Adrenal gland (tissue), 19 donors: ENCODE results near the gene CHRM3. TPM values are rescaled to one million over a fixed set of nuclear protein-coding genes. Genes with fewer than 3 reads are reported as not detected.

Experiments
- DNase-seq, 7 donors: peaks; one replicate each; pipeline ENCODE4 v3.0.0-alpha.2; 2019 to 2020
- H3K27ac ChIP-seq, 5 donors: fragments of 200-600 bp; sonication (generic) in 4 of 5; 1 replicate in 3 of 5; 2 replicates in 2 of 5; pipeline versions ENCODE4 v1.5.1 to v1.8.0; 2016 to 2020; ENCODE audit warnings: mild to moderate bottlenecking in 1 of 5
- H3K27me3 ChIP-seq: fragments of 200-600 bp; 2 replicates; pipeline ENCODE4 v1.8.0; 2021
- H3K36me3 ChIP-seq, 2 donors: fragments of 200-600 bp; replicated peaks in 1 of 2; 1 replicate in 1 of 2; 2 replicates in 1 of 2; pipeline versions ENCODE4 v1.5.1 to v1.8.0; 2018 to 2022
- H3K4me1 ChIP-seq, 2 donors: fragments of 200-600 bp; replicated peaks in 1 of 2; 1 replicate in 1 of 2; 2 replicates in 1 of 2; pipeline versions ENCODE4 v1.5.1 to v1.8.0; 2018 to 2021
- H3K4me3 ChIP-seq, 4 donors: fragments of 200-600 bp; sonication (generic) in 3 of 4; one replicate each; pipeline ENCODE4 v1.5.1; 2016 to 2018
- H3K9me3 ChIP-seq, 3 donors: fragments of 200-600 bp; sonication (generic) in 1 of 3; replicated peaks in 1 of 3; 1 replicate in 2 of 3; 2 replicates in 1 of 3; pipeline versions ENCODE4 v1.5.1 to v1.8.0; 2016 to 2021
- CTCF ChIP-seq, 6 experiments: fragments of 450-650 bp in 4 of 6; fragments of 200-600 bp in 2 of 6; sonication (generic) in 1 of 6; IDR thresholded peaks; 1 replicate in 5 of 6; 2 replicates in 1 of 6; pipeline versions ENCODE4 v1.5.1 to v1.8.0; 2016 to 2021; ENCODE audit warnings: antibody characterized with exemption in 6 of 6, mild to moderate bottlenecking in 2 of 6, moderate library complexity in 1 of 6
- POLR2A ChIP-seq, 2 donors: fragments of 450-650 bp; IDR thresholded peaks; one replicate each; pipeline ENCODE4 v1.6.1; 2017; ENCODE audit warnings: antibody characterized with exemption in 2 of 2, mild to moderate bottlenecking in 2 of 2, moderate library complexity in 1 of 2
- WGBS, 4 donors: extraction: QIAGEN DNeasy Blood & Tissue Kit in 2 of 4; methylation state at CpG; one replicate each; pipeline versions ENCODE4 v1.1.5 to v1.1.7; 2013 to 2017; 5-methylcytosine and 5-hydroxymethylcytosine counted together
- intact Hi-C, 2 donors: fragments of 100-400 bp; cut with DNase I; formaldehyde crosslinking; loops; one replicate each; pipeline versions ENCODE4 v1.14.1 to v1.15.0; 2022 to 2023
- long read RNA-seq, 10 donors: library from polyadenylated mRNA in 3 of 10; unstranded in 2 of 10; stranded (forward) in 1 of 10; transcript quantifications; one replicate each; pipeline ENCODE4 v2.0.0 and lab custom pipeline, GENCODE V29; 2021 to 2026
- polyA plus RNA-seq, 3 donors: library from polyadenylated mRNA; stranded (reverse); fragments of 200-250 nt in 2 of 3; fragments of 350-450 nt in 1 of 3; fragmentation: Illumina TruSeq in 1 of 3; extraction: RNeasy Lipid Tissue Mini Kit (QIAGEN cat#74804) in 1 of 3; gene quantifications; one replicate each; pipeline ENCODE4 v1.2.3, GENCODE V29; 2013 to 2014
- total RNA-seq, 9 donors: library from RNA; depleted of rRNA in 4 of 9; stranded (reverse); fragments of >200 nt in 4 of 9; fragments of 120-200 nt in 1 of 9; fragmentation: NEBNext Ultra II Directional in 1 of 9; extraction: Animal tissue kit (Norgen Biotek cat#: 25700) in 1 of 9; gene quantifications; one replicate each; pipeline versions ENCODE4 v1.1.0 to v1.2.4, GENCODE V29; 2013 to 2023
- donor health status: healthy with polysubstance abuse.
- donor health status: Bipolar disorder and iron deficiency.
- donor health status: DM: yes; HTN: yes; CAD: no.
- donor health status: DM: no; HTN: no; CAD: no.
- donor health status: DM: no; HTN: no; CAD: no.
- donor health status: DM: yes; HTN: yes; CAD: no.

The CHRM3 gene
- total RNA-seq (1 to 10 TPM in 6 of 9 donors, under 1 TPM in 3; 0.55 to 6.2 (median 1.3) TPM), polyA plus RNA-seq (1 to 10 TPM in 1 of 3 donors, under 1 TPM in 2; 0.17 to 1.0 (median 0.53) TPM)
- long read RNA-seq, donor 1 = 0 reads
- long read RNA-seq, donor 2 = 0 reads
- long read RNA-seq, donor 3 = 0 reads
- long read RNA-seq, donor 4 = 0 reads
- long read RNA-seq, donor 5 = 0 reads
- long read RNA-seq, donor 6, partial matches to known transcripts = 0 of 3 reads
- long read RNA-seq, donor 6, other reads (novel, unspliced or antisense) = 3 of 3 reads
- long read RNA-seq, donor 7 = 0 reads
- long read RNA-seq, donor 8 = 0 reads
- long read RNA-seq, donor 9 = 0 reads
- long read RNA-seq, donor 10 = 0 reads

GRCh38 chr1:239386453-239387303 lies at the start of gene CHRM3:
Gene CHRM3 (plus strand): TSS chr1:239386568. CDS start chr1:239907452, 520,884 bp downstream.
- Histone ChIP-seq H3K36me3 (no peaks in the 10 kb centered on the region), H3K9me3 (no peaks in the 10 kb centered on the region), H3K4me1 (no peaks in the 10 kb centered on the region), H3K4me3 (peak within 1 kb of the TSS in 1 of 4 donors; percentile 44), H3K27me3 (peaks cover 33% of the 10 kb centered on the region), H3K27ac (no peak within 1 kb of the TSS)
- peak in 1 of 6 experiments; percentile 10 for TF ChIP-seq CTCF (IDR thresholded peaks at IDR 0.05)
- TF ChIP-seq POLR2A (IDR thresholded peaks at IDR 0.05) = no peak
- peak; percentile 19 to 63 (median 34) for DNase-seq
- intact Hi-C loops = no loop called here
- 0 to 1% (median 1%) methylated on average over 24 to 82 of the region's 82 CpGs for WGBS, 4 donors

GRCh38 chr1:239337799-239338430 lies 48.5 kb upstream of the CHRM3 start:
- WGBS, 4 donors = 41 to 46% (median 44%) methylated on average over 6 of the region's 6 CpGs
- intact Hi-C loops = no loop called here
- H3K4me1 ChIP-seq = no peaks in the 10 kb centered on the region

GRCh38 chr1:239347776-239348175 lies 38.6 kb upstream of the CHRM3 start:
- no peaks in the 10 kb centered on the region for H3K27me3 ChIP-seq

More at GRCh38 chr1:239337799-239338430, 48.5 kb upstream of the CHRM3 start:
- Histone ChIP-seq H3K27me3 (no peaks in the 10 kb centered on the region), H3K36me3 (no peaks in the 10 kb centered on the region), H3K27ac (no peak overlapping the region), H3K4me3 (no peak overlapping the region), H3K9me3 (no peaks in the 10 kb centered on the region)
- DNase-seq = no peak
- TF ChIP-seq POLR2A (IDR thresholded peaks at IDR 0.05) = no peak
- TF ChIP-seq CTCF (IDR thresholded peaks at IDR 0.05) = no peak

More at GRCh38 chr1:239347776-239348175, 38.6 kb upstream of the CHRM3 start:
- H3K27ac ChIP-seq = no peak overlapping the region
- 48 to 65% (median 56%) methylated on average over 2 of the region's 2 CpGs for WGBS, 4 donors
- H3K4me1 ChIP-seq = no peaks in the 10 kb centered on the region
- intact Hi-C loops = no loop called here
- H3K4me3 ChIP-seq = no peak overlapping the region
- DNase-seq = no peak
- no peak for TF ChIP-seq CTCF (IDR thresholded peaks at IDR 0.05)
- TF ChIP-seq POLR2A (IDR thresholded peaks at IDR 0.05) = no peak
- H3K36me3 ChIP-seq = no peaks in the 10 kb centered on the region
- no peaks in the 10 kb centered on the region for H3K9me3 ChIP-seq
